Heart left ventricle (tissue), 16 donors: ENCODE results near the gene KDELR1. TPM values are rescaled to one million over a fixed set of nuclear protein-coding genes. Genes with fewer than 3 reads are reported as not detected.

Source experiments
- ATAC-seq, 4 donors: fragments of 200-7000 bp; cut with Tn5 transposase; one replicate each; pipeline ENCODE4 v1.9.1; 2020 to 2022; ENCODE audit warnings: moderate library complexity in 4 of 4, mild to moderate bottlenecking in 3 of 4, moderate number of reproducible peaks in 1 of 4
- DNase-seq, 5 donors: peaks; one replicate each; pipeline ENCODE4 v3.0.0-alpha.2; 2020
- H3K27ac ChIP-seq, 12 donors: fragments of 200-600 bp; sonication (generic) in 4 of 12; one replicate each; pipeline versions ENCODE4 v1.5.0 to v1.8.0; 2016 to 2022; ENCODE audit warnings: mild to moderate bottlenecking in 2 of 12
- H3K27me3 ChIP-seq, 9 donors: fragments of 200-600 bp; sonication (generic) in 2 of 9; one replicate each; pipeline versions ENCODE4 v1.5.1 to v1.8.0; 2016 to 2022; ENCODE audit warnings: mild to moderate bottlenecking in 3 of 9
- H3K36me3 ChIP-seq, 9 donors: fragments of 200-600 bp; sonication (generic) in 2 of 9; one replicate each; pipeline versions ENCODE4 v1.5.0 to v1.8.0; 2018 to 2022; ENCODE audit warnings: mild to moderate bottlenecking in 2 of 9
- H3K4me1 ChIP-seq, 12 donors: fragments of 200-600 bp; sonication (generic) in 4 of 12; one replicate each; pipeline versions ENCODE4 v1.5.0 to v1.8.0; 2016 to 2022; ENCODE audit warnings: mild to moderate bottlenecking in 3 of 12
- H3K4me3 ChIP-seq, 12 donors: fragments of 200-600 bp; sonication (generic) in 4 of 12; one replicate each; pipeline versions ENCODE4 v1.5.0 to v1.8.0; 2017 to 2022; ENCODE audit warnings: mild to moderate bottlenecking in 9 of 12, moderate library complexity in 4 of 12
- H3K9me3 ChIP-seq, 12 donors: fragments of 200-600 bp; sonication (generic) in 4 of 12; one replicate each; pipeline versions ENCODE4 v1.5.0 to v1.8.0; 2016 to 2022; ENCODE audit warnings: mild to moderate bottlenecking in 1 of 12
- POLR2A ChIP-seq, 2 donors: fragments of 450-650 bp; IDR thresholded peaks; one replicate each; pipeline ENCODE4 v1.6.1; 2017; ENCODE audit warnings: antibody characterized with exemption in 2 of 2, mild to moderate bottlenecking in 2 of 2, moderate library complexity in 2 of 2
- whole genome bisulfite sequencing, 4 donors: extraction: QIAGEN DNeasy Blood & Tissue Kit in 2 of 4; methylation state at CpG; one replicate each; pipeline versions ENCODE4 v1.1.5 to v1.1.7; 2013 to 2018; 5-methylcytosine and 5-hydroxymethylcytosine counted together
- intact Hi-C, 10 donors: fragments of 100-400 bp; cut with DNase I; formaldehyde crosslinking; loops; one replicate each; pipeline versions ENCODE4 v1.11.1 to v1.14.2; 2022
- polyA plus RNA-seq, 2 donors: library from polyadenylated mRNA; stranded (reverse); fragments of 200-250 nt; gene quantifications; one replicate each; pipeline ENCODE4 v1.2.3, GENCODE V29; 2013
- total RNA-seq, 9 donors: library from RNA; depleted of rRNA in 2 of 9; stranded (reverse); fragments of >200 nt in 2 of 9; fragmentation: NEBNext Ultra II Directional in 3 of 9; extraction: Animal tissue kit (Norgen Biotek cat#: 25700) in 3 of 9; gene quantifications; one replicate each; pipeline versions ENCODE4 v1.1.0 to v1.2.4, GENCODE V29; 2016 to 2023
- TF ChIP-seq, protein P1 (sequence below), 12 donors: fragments of 200-600 bp; sonication (generic) in 4 of 12; IDR thresholded peaks; one replicate each; pipeline versions ENCODE4 v1.5.0 to v1.8.0; 2018 to 2022; ENCODE audit warnings: antibody characterized with exemption in 12 of 12, mild to moderate bottlenecking in 5 of 12
- donor health status: ischemic (EF 13 %, LVEDD 7.1; RV severe dilation, severe dysfunction).
- donor health status: healthy with polysubstance abuse.
- donor health status: DM: no; HTN: yes; CAD: no.
- donor health status: DM: no; HTN: no; CAD: no.
- donor health status: ischemic (EF 25% LVEDD 6.9; RV normal size, moderate dysfunction).
- donor health status: ischemic (EF 25% LVEDD 5.7; RV mildly dilated, moderate dysfunction).
- donor health status: healthy.
- donor health status: DM: yes; HTN: yes; CAD: no.
- donor health status: ischemic (EF 35%, LVEDD 5.7; RV mildly dilated, moderate dysfunction).
- donor health status: nonischemic (EF 11% LVEDD 7.7; RV severe dilation, severe dysfunction).
- donor health status: DM: yes; HTN: yes; CAD: no.
- donor health status: PGD.
- donor health status: ischemic (EF 29% LVEDD 5.4; RV normal size, mild dysfunction).
- donor health status: nonischemic (EF 23%, LVEDD 6.1; RV moderate dilation, normal function).

Gene KDELR1
- total and polyA plus RNA-seq, 11 donors = 60.0 to 113 (median 79.1) TPM

- intact Hi-C loops = no loop called here
- Histone ChIP-seq H3K9me3 (no peaks in the 10 kb centered on the region), H3K4me1 (no peaks in the 10 kb centered on the region), H3K27me3 (no peaks in the 10 kb centered on the region), H3K27ac (no peak overlapping the region), H3K4me3 (no peak overlapping the region), H3K36me3 (no peaks in the 10 kb centered on the region)
- TF ChIP-seq POLR2A (IDR thresholded peaks at IDR 0.05) = no peak
- 49 to 71% (median 62%) methylated on average over 4 of the region's 4 CpGs for WGBS, 4 donors
- DNase-seq = no peak
- ATAC-seq = no peak
Measured at GRCh38 chr19:48370955-48371354, 20.4 kb downstream of the KDELR1 start.

GRCh38 chr19:48368936-48369335 is 22.4 kb downstream of the KDELR1 start:
- intact Hi-C loops = no loop called here
- Histone ChIP-seq H3K4me3 (no peak overlapping the region), H3K27ac (no peak overlapping the region), H3K9me3 (no peaks in the 10 kb centered on the region), H3K27me3 (no peaks in the 10 kb centered on the region), H3K36me3 (no peaks in the 10 kb centered on the region), H3K4me1 (peaks cover 0 to 7% (median 5%) of the 10 kb centered on the region in 12 donors)
- TF ChIP-seq, protein P1, sequence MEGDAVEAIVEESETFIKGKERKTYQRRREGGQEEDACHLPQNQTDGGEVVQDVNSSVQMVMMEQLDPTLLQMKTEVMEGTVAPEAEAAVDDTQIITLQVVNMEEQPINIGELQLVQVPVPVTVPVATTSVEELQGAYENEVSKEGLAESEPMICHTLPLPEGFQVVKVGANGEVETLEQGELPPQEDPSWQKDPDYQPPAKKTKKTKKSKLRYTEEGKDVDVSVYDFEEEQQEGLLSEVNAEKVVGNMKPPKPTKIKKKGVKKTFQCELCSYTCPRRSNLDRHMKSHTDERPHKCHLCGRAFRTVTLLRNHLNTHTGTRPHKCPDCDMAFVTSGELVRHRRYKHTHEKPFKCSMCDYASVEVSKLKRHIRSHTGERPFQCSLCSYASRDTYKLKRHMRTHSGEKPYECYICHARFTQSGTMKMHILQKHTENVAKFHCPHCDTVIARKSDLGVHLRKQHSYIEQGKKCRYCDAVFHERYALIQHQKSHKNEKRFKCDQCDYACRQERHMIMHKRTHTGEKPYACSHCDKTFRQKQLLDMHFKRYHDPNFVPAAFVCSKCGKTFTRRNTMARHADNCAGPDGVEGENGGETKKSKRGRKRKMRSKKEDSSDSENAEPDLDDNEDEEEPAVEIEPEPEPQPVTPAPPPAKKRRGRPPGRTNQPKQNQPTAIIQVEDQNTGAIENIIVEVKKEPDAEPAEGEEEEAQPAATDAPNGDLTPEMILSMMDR (IDR thresholded peaks at IDR 0.05) = no peak
- TF ChIP-seq POLR2A (IDR thresholded peaks at IDR 0.05) = no peak
- ATAC-seq = no peak
- 77 to 85% (median 80%) methylated on average over 13 to 14 of the region's 14 CpGs for WGBS, 4 donors
- DNase-seq = peak in 1 of 5 donors; percentile 17

DNA sequence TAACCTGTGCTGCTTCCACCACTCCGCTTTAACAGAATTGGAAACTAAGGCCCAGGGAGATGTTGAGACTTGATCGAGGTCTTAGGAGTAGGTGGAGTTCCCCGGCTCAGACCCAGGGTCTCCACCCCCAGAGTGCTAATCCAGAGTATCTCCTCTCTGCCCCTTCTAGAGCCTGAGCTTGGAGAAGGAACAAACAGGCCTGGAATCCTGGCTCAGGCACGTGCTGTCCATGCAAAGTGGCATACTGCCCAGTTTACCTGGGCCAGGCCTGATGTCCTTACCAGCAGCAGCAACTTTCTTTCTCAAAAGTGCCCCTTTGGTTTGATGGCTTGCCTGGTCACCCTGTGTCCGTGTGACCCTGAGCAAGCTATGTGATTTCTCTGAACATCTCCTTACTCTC is 23.5 kb downstream of the KDELR1 start:
- H3K4me3 ChIP-seq = no peak overlapping the region
- intact Hi-C loops = no loop called here
- TF ChIP-seq POLR2A (IDR thresholded peaks at IDR 0.05) = no peak
- TF ChIP-seq, protein P1 (IDR thresholded peaks at IDR 0.05) = no peak
- ATAC-seq = no peak
- WGBS, 4 donors = 59 to 76% (median 67%) methylated on average over 5 of the region's 5 CpGs
- H3K27me3 ChIP-seq = no peaks in the 10 kb centered on the region
- DNase-seq = no peak
- H3K27ac ChIP-seq = no peak overlapping the region
- peaks cover 0 to 13% (median 5%) of the 10 kb centered on the region in 12 donors for H3K4me1 ChIP-seq
- no peaks in the 10 kb centered on the region for H3K9me3 ChIP-seq
- no peaks in the 10 kb centered on the region for H3K36me3 ChIP-seq

DNA sequence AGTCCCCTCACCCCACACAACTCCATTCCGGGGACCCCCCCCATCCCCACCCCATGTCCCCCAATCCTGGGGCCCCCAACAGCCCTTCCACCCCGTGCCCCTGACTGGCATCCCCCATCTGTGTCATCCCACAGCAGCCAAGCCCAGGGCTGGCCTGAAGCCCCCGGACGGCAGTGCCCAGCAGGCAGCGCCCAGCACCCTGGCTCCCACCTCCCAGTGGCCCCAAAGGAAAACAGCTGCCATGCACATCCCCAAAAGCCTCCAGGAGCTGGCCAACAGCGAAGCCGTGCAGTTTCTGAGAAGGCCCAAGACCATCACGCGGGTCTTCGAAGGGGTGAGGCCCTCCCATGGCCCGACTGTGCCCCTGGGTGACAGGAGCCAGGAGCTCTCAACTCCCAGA is 25.7 kb downstream of the KDELR1 start:
- Histone ChIP-seq H3K27ac (no peak overlapping the region), H3K4me1 (peaks cover 0 to 18% (median 5%) of the 10 kb centered on the region in 12 donors), H3K4me3 (no peak overlapping the region), H3K27me3 (no peaks in the 10 kb centered on the region), H3K9me3 (no peaks in the 10 kb centered on the region), H3K36me3 (peaks cover 0 to 4% (median 0%) of the 10 kb centered on the region in 9 donors)
- TF ChIP-seq, protein P1 (IDR thresholded peaks at IDR 0.05) = no peak
- no peak for TF ChIP-seq POLR2A (IDR thresholded peaks at IDR 0.05)
- WGBS, 4 donors = 88 to 96% (median 94%) methylated on average over 8 to 11 of the region's 11 CpGs
- DNase-seq (no peak), ATAC-seq (no peak)
- intact Hi-C loops = loop anchor here in 1 of 10 donors (2.0 kb wide), 1 partner anchor 25 kb away; the partner anchor contains the start of gene KDELR1
